Lower leg skin (tissue), 3 donors: ENCODE measurements around the gene TMEM89.

Experiments used
- CTCF ChIP-seq, 3 donors: fragments of 450-650 bp; IDR thresholded peaks; one replicate each; pipeline ENCODE4 v1.5.1; 2016; ENCODE audit warnings: antibody characterized with exemption in 3 of 3, mild to moderate bottlenecking in 3 of 3, moderate library complexity in 2 of 3
- POLR2A ChIP-seq, 2 donors: fragments of 450-650 bp; IDR thresholded peaks; one replicate each; pipeline ENCODE4 v1.6.1; 2016 to 2017; ENCODE audit warnings: antibody characterized with exemption in 2 of 2, mild to moderate bottlenecking in 1 of 2, moderate library complexity in 1 of 2

GRCh38 chr3:48631516-48632448 lies 10.2 kb upstream of the TMEM89 start:
- TF ChIP-seq CTCF (IDR thresholded peaks at IDR 0.05) (no peak), POLR2A (IDR thresholded peaks at IDR 0.05) (no peak)
